Activated gamma-delta T cell (primary cell): Measurements from ENCODE around the gene FHOD3.
"Not testable (repeated sequence)": the region's sequence is repeated elsewhere in the genome, so short reads cannot be mapped to it uniquely, and the experiment has no call there.

Experiments
- DNase-seq: peaks from one replicate; lab custom pipeline; 2025; lab: John Stamatoyannopoulos, UW

The FHOD3 gene

GRCh38 chr18:36451454-36452251, 154.1 kb downstream of the FHOD3 start:
- DNase-seq, result no peak

GRCh38 chr18:36454245-36454644, 156.7 kb downstream of the FHOD3 start:
- DNase-seq, result no peak

GRCh38 chr18:36454848-36455458, 157.4 kb downstream of the FHOD3 start:
- DNase-seq, result no peak

- no peak for DNase-seq
Measured at GRCh38 chr18:36455931-36456330, 158.4 kb downstream of the FHOD3 start.

GRCh38 chr18:36456622-36457021, 159.1 kb downstream of the FHOD3 start:
- DNase-seq, result no peak

- no peak for DNase-seq
Measured at GRCh38 chr18:36457683-36458082, 160.2 kb downstream of the FHOD3 start.

GRCh38 chr18:36458306-36458705, 160.8 kb downstream of the FHOD3 start:
- no peak for DNase-seq

GRCh38 chr18:36459203-36459602, 161.7 kb downstream of the FHOD3 start:
- no peak for DNase-seq

GRCh38 chr18:36459786-36460185, 162.3 kb downstream of the FHOD3 start:
- no peak for DNase-seq

- DNase-seq, result no peak
Measured at GRCh38 chr18:36460324-36460850, 162.9 kb downstream of the FHOD3 start.

GRCh38 chr18:36460854-36461253, 163.3 kb downstream of the FHOD3 start:
- no peak for DNase-seq

- DNase-seq, result no peak
Measured at GRCh38 chr18:36461551-36461987, 164.1 kb downstream of the FHOD3 start.

- DNase-seq, result not testable (repeated sequence)
Measured at GRCh38 chr18:36463516-36463915, 166.0 kb downstream of the FHOD3 start.

- DNase-seq, result no peak
Measured at GRCh38 chr18:36464126-36464651, 166.7 kb downstream of the FHOD3 start.

- DNase-seq, result no peak
Measured at GRCh38 chr18:36465276-36465675, 167.8 kb downstream of the FHOD3 start.

- DNase-seq, result no peak
Measured at GRCh38 chr18:36465970-36466369, 168.5 kb downstream of the FHOD3 start.

- no peak for DNase-seq
Measured at GRCh38 chr18:36467614-36468013, 170.1 kb downstream of the FHOD3 start.

GRCh38 chr18:36468161-36468560, 170.6 kb downstream of the FHOD3 start:
- DNase-seq, result no peak

- DNase-seq, result no peak
Measured at GRCh38 chr18:36469461-36469860, 171.9 kb downstream of the FHOD3 start.

- no peak for DNase-seq
Measured at GRCh38 chr18:36470896-36471295, 173.4 kb downstream of the FHOD3 start.

- no peak for DNase-seq
Measured at GRCh38 chr18:36471393-36471792, 173.9 kb downstream of the FHOD3 start.

- no peak for DNase-seq
Measured at GRCh38 chr18:36476433-36476832, 178.9 kb downstream of the FHOD3 start.

- no peak for DNase-seq
Measured at GRCh38 chr18:36477776-36478175, 180.3 kb downstream of the FHOD3 start.
